H1 (cell line): ENCODE results near the gene DIS3. TPM values are rescaled to one million over a fixed set of nuclear protein-coding genes. Genes with fewer than 3 reads are reported as not detected.
"Not testable (repeated sequence)": the region's sequence is repeated elsewhere in the genome, so short reads cannot be mapped to it uniquely, and the experiment has no call there.

Source experiments
- CTCF ChIA-PET: fragments of 300-600 bp; sonication (Branson Sonifier 250); formaldehyde crosslinking; loops from one replicate; lab custom pipeline; 2021; ENCODE audit not compliant: partially characterized antibody; lab: Charles Lee
- POLR2A ChIA-PET: fragments of 300-600 bp; sonication (Branson Sonifier 250); formaldehyde crosslinking; loops from one replicate; lab custom pipeline; 2021; ENCODE audit warnings: inconsistent platforms; ENCODE audit not compliant: partially characterized antibody; lab: Charles Lee
- DNase-seq, 2 experiments: peaks; one replicate each; pipeline versions ENCODE4 v3.0.0 to v3.0.0-alpha.2; 2010 to 2022; ENCODE audit warnings: low spot score in 2 of 2, low read depth in 1 of 2, mixed read lengths in 1 of 2
- FAIRE-seq: peaks from 2 replicates; lab custom pipeline; 2011; peaks lifted over from hg19 to GRCh38; lab: Jason Lieb, UNC
- H2AFZ ChIP-seq: 2 replicates; pipeline ENCODE4 v1.8.1; 2012; ENCODE audit warnings: low read length, inconsistent platforms
- H2AK5ac ChIP-seq: 2 replicates; pipeline ENCODE4 v1.6.1; 2013; ENCODE audit warnings: low read depth, low read length
- H2BK120ac ChIP-seq: replicated peaks from 2 replicates; pipeline ENCODE3; 2013; ENCODE audit warnings: low read depth, low read length, inconsistent platforms
- H2BK12ac ChIP-seq: 2 replicates; pipeline ENCODE4 v1.6.1; 2013; ENCODE audit warnings: low read depth, low read length
- H2BK15ac ChIP-seq: 2 replicates; pipeline ENCODE4 v1.6.1; 2013; ENCODE audit warnings: low read length
- H2BK20ac ChIP-seq: 2 replicates; pipeline ENCODE4 v1.6.1; 2013; ENCODE audit warnings: low read length
- H2BK5ac ChIP-seq: 2 replicates; pipeline ENCODE4 v1.6.1; 2013; ENCODE audit warnings: low read depth, low read length
- H3K14ac ChIP-seq: 2 replicates; pipeline ENCODE4 v1.6.1; 2013; ENCODE audit warnings: inconsistent platforms; ENCODE audit not compliant: insufficient read length
- H3K18ac ChIP-seq: 2 replicates; pipeline ENCODE4 v1.6.1; 2013; ENCODE audit warnings: low read length; ENCODE audit errors: extremely low read depth
- H3K23ac ChIP-seq: 2 replicates; pipeline ENCODE4 v1.6.1; 2013; ENCODE audit warnings: inconsistent platforms; ENCODE audit not compliant: insufficient read length
- H3K23me2 ChIP-seq: 2 replicates; pipeline ENCODE4 v1.6.1; 2013; ENCODE audit warnings: low read depth, low read length
- H3K27ac ChIP-seq: 2 replicates; pipeline ENCODE4 v1.6.1; 2011; ENCODE audit warnings: low read depth, low read length, inconsistent platforms
- H3K27me3 ChIP-seq, 4 experiments: replicated peaks in 1 of 4; 1 replicate in 1 of 4; 2 replicates in 3 of 4; pipeline versions ENCODE4 v1.6.1 to v1.8.1; 2011 to 2013; ENCODE audit warnings: low read length in 3 of 4, mild to moderate bottlenecking in 3 of 4, inconsistent platforms in 2 of 4, mixed read lengths in 2 of 4, moderate library complexity in 1 of 4; ENCODE audit not compliant: control insufficient read depth in 3 of 4, insufficient read depth in 3 of 4; ENCODE audit errors: extremely low read depth in 1 of 4
- H3K36me3 ChIP-seq, 4 experiments: 2 replicates each; pipeline versions ENCODE4 v1.6.1 to v1.8.1; 2011 to 2013; ENCODE audit warnings: mild to moderate bottlenecking in 4 of 4, low read length in 3 of 4, moderate library complexity in 2 of 4, control low read depth in 1 of 4, inconsistent platforms in 1 of 4; ENCODE audit not compliant: insufficient read depth in 4 of 4, control insufficient read depth in 2 of 4
- H3K4ac ChIP-seq: replicated peaks from 2 replicates; pipeline ENCODE3; 2013; ENCODE audit warnings: low read length, low read depth, mixed read lengths, inconsistent platforms; ENCODE audit not compliant: insufficient read length
- H3K4me1 ChIP-seq, 4 experiments: replicated peaks in 1 of 4; 1 replicate in 1 of 4; 2 replicates in 3 of 4; pipeline versions ENCODE4 v1.6.1 to v1.8.1; 2011 to 2013; ENCODE audit warnings: low read length in 3 of 4, inconsistent platforms in 2 of 4, mixed read lengths in 1 of 4; ENCODE audit not compliant: insufficient read depth in 4 of 4, control insufficient read depth in 3 of 4
- H3K4me2 ChIP-seq, 2 experiments: 2 replicates each; pipeline versions ENCODE4 v1.6.1 to v1.8.1; 2011 to 2013; ENCODE audit warnings: low read depth in 2 of 2, low read length in 2 of 2, control low read depth in 1 of 2, inconsistent platforms in 1 of 2, mild to moderate bottlenecking in 1 of 2; ENCODE audit not compliant: insufficient read depth in 1 of 2
- H3K4me3 ChIP-seq, 4 experiments: fragments of 200-600, 300-600 bp in 1 of 4; sonication (generic), shearing (Covaris generic), sonication (Bioruptor Twin) in 1 of 4; 2 replicates each; pipeline versions ENCODE4 v1.5.1 to v1.8.1; 2011 to 2016; ENCODE audit warnings: low read length in 4 of 4, low read depth in 3 of 4, control low read depth in 2 of 4, inconsistent platforms in 2 of 4, mild to moderate bottlenecking in 2 of 4, mixed read lengths in 1 of 4, moderate library complexity in 1 of 4; ENCODE audit not compliant: insufficient read depth in 2 of 4; ENCODE audit errors: extremely low read depth in 1 of 4
- H3K56ac ChIP-seq: replicated peaks from 2 replicates; pipeline ENCODE3; 2013; ENCODE audit warnings: low read depth, mild to moderate bottlenecking, mixed read lengths, low read length, inconsistent platforms; ENCODE audit not compliant: insufficient read length
- H3K79me1 ChIP-seq: 2 replicates; pipeline ENCODE4 v1.6.1; 2013; ENCODE audit warnings: low read depth, low read length, control low read depth
- H3K79me2 ChIP-seq, 2 experiments: 2 replicates each; pipeline versions ENCODE4 v1.6.1 to v1.8.1; 2012 to 2013; ENCODE audit warnings: low read length in 2 of 2, mild to moderate bottlenecking in 2 of 2, inconsistent platforms in 1 of 2; ENCODE audit not compliant: insufficient read depth in 2 of 2, control insufficient read depth in 1 of 2
- H3K9ac ChIP-seq, 4 experiments: replicated peaks in 1 of 4; 1 replicate in 1 of 4; 2 replicates in 3 of 4; pipeline versions ENCODE4 v1.6.1 to v1.8.1; 2011 to 2013; ENCODE audit warnings: low read depth in 3 of 4, low read length in 3 of 4, control low read depth in 2 of 4, mild to moderate bottlenecking in 2 of 4, moderate library complexity in 2 of 4, inconsistent platforms in 1 of 4; ENCODE audit errors: extremely low read depth in 1 of 4
- H3K9me3 ChIP-seq, 2 experiments: 2 replicates each; pipeline versions ENCODE4 v1.6.1 to v1.8.1; 2012 to 2013; ENCODE audit warnings: mild to moderate bottlenecking in 2 of 2, moderate library complexity in 2 of 2, control low read depth in 1 of 2, inconsistent platforms in 1 of 2, low read depth in 1 of 2, low read length in 1 of 2, mixed read lengths in 1 of 2; ENCODE audit not compliant: insufficient read depth in 2 of 2
- H4K20me1 ChIP-seq, 2 experiments: replicated peaks in 1 of 2; 2 replicates each; pipeline versions ENCODE3 to v1.8.1; 2011 to 2013; ENCODE audit warnings: inconsistent platforms in 2 of 2, low read length in 2 of 2, mild to moderate bottlenecking in 1 of 2; ENCODE audit not compliant: insufficient read depth in 2 of 2, control insufficient read depth in 1 of 2
- H4K5ac ChIP-seq: 2 replicates; pipeline ENCODE4 v1.6.1; 2013; ENCODE audit warnings: low read length, low read depth, mixed read lengths, inconsistent platforms; ENCODE audit not compliant: insufficient read length
- H4K8ac ChIP-seq: 2 replicates; pipeline ENCODE4 v1.8.0; 2013; ENCODE audit warnings: mild to moderate bottlenecking, moderate library complexity, low read length, inconsistent platforms; ENCODE audit not compliant: insufficient read depth; ENCODE audit errors: extremely low read depth
- H4K91ac ChIP-seq: replicated peaks from 2 replicates; pipeline ENCODE3; 2013; ENCODE audit warnings: low read length, mixed read lengths, inconsistent platforms; ENCODE audit not compliant: insufficient read length
- WGBS, 2 experiments: shearing (Covaris generic) in 1 of 2; methylation state at CpG; one replicate each; pipeline versions ENCODE4 v1.1.6 to v1.1.7; 2013 to 2015; ENCODE audit warnings: low lambda C conversion rate in 2 of 2, mixed read lengths in 2 of 2, inconsistent platforms in 1 of 2, low coverage in 1 of 2, missing lambda C conversion rate in 1 of 2; ENCODE audit not compliant: insufficient replicate concordance in 2 of 2, insufficient coverage in 1 of 2, insufficient read length in 1 of 2; ENCODE audit errors: extremely low coverage in 1 of 2, missing lambda C conversion rate in 1 of 2; 5-methylcytosine and 5-hydroxymethylcytosine counted together
- polyA plus RNA-seq, 7 experiments: library from polyadenylated mRNA; depleted of rRNA in 3 of 7; stranded (reverse) in 5 of 7; unstranded in 2 of 7; fragments of >200 nt in 5 of 7; fragments of 200-250 nt in 2 of 7; gene quantifications; 1 replicate in 5 of 7; 2 replicates in 1 of 7; 4 replicates in 1 of 7; pipeline versions ENCODE4 v1.2.1 to v1.2.3, GENCODE V29; 2011 to 2013; ENCODE audit warnings: missing spikeins in 2 of 7, mixed read lengths in 2 of 7
- total RNA-seq: library from RNA; stranded (reverse); fragmentation: NEBNext Ultra II Directional; extraction: Animal tissue kit (Norgen Biotek cat#: 25700); gene quantifications from 2 replicates; pipeline ENCODE4 v1.2.1, GENCODE V29; 2021

DIS3 gene
- total and polyA plus RNA-seq, 2 of the 8 experiments (the other 6 are each of a cell fraction or from before 2014, with no cell fraction given) = 10.8 to 39.9 TPM

- DNase-seq, H2BK15ac ChIP-seq, H4K8ac ChIP-seq, H4K5ac ChIP-seq, H3K14ac ChIP-seq, H4K91ac ChIP-seq, H2AK5ac ChIP-seq, H3K4ac ChIP-seq, H3K56ac ChIP-seq, CTCF ChIA-PET, H3K4me1 ChIP-seq, H3K23ac ChIP-seq, H3K4me3 ChIP-seq, H3K27me3 ChIP-seq, H3K23me2 ChIP-seq, H3K4me2 ChIP-seq, H2BK120ac ChIP-seq, H3K27ac ChIP-seq, H3K36me3 ChIP-seq, POLR2A ChIA-PET, H2BK5ac ChIP-seq, H2BK20ac ChIP-seq, H3K79me2 ChIP-seq, H3K9me3 ChIP-seq, FAIRE-seq, H3K18ac ChIP-seq, H2AFZ ChIP-seq, H3K9ac ChIP-seq, H4K20me1 ChIP-seq, H3K79me1 ChIP-seq, H2BK12ac ChIP-seq: not testable (repeated sequence)
- WGBS, 2 experiments = 100% methylated on average over 1 of the region's 1 CpG; no CpG with 5 or more reads in 1 of the 2 experiments
Measured at GRCh38 chr13:72806514-72806913, 24.8 kb upstream of the DIS3 start.
